ENCODE measurements around the gene CSF3R.

The CSF3R gene

DNA sequence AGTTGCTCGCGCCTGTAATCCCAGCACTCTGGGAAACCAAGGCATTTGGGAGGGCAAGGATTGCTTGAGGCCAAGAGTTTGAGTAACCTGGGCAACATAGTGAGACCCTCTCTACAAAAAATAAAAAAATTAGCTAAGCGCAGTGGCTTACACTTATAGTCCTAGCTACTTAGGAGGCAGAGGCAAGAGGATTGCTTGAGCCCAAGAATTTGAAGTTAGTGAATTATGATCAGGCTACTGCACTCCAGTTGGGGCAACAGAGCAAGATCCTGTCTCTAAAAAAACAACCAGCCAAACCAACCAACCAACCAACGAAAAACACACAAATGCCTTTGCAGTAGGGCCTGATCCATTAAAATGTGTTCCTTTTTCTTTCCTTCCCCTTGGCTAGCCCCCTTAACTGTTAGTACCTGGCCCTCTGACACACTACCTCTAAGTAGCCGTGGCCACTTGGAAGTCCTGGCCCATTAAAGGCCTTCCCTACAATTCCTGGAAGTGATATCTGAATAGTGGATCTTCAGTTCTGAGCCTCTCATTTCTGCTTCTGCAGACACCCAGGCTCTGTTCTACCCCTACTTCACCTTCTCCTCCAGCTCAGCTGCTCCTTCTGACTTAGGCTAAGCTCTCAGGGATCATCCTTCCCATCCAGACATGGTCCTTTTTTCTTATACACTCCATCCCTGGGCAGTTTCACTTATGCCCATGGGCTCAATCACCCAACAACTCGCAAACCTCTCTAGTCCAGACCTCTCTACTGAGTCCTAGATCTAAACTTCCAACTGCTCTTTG is 28.9 kb downstream of the CSF3R start:
- TF ChIP-seq SIN3A (IDR thresholded peaks at IDR 0.05; ENCODE audit: borderline replicate concordance, insufficient read depth, low read length) (no peak), FOXP2 (optimal IDR thresholded peaks at IDR 0.05; ENCODE audit: borderline replicate concordance, extremely low read depth, extremely low read length, insufficient read depth) (no peak), POLR2AphosphoS5 (IDR thresholded peaks at IDR 0.05; ENCODE audit: low read depth, low read length) (no peak), TAF1 (IDR thresholded peaks at IDR 0.05; ENCODE audit: borderline replicate concordance, insufficient read depth, low read length) (no peak)
- TF ChIP-seq, protein P1, sequence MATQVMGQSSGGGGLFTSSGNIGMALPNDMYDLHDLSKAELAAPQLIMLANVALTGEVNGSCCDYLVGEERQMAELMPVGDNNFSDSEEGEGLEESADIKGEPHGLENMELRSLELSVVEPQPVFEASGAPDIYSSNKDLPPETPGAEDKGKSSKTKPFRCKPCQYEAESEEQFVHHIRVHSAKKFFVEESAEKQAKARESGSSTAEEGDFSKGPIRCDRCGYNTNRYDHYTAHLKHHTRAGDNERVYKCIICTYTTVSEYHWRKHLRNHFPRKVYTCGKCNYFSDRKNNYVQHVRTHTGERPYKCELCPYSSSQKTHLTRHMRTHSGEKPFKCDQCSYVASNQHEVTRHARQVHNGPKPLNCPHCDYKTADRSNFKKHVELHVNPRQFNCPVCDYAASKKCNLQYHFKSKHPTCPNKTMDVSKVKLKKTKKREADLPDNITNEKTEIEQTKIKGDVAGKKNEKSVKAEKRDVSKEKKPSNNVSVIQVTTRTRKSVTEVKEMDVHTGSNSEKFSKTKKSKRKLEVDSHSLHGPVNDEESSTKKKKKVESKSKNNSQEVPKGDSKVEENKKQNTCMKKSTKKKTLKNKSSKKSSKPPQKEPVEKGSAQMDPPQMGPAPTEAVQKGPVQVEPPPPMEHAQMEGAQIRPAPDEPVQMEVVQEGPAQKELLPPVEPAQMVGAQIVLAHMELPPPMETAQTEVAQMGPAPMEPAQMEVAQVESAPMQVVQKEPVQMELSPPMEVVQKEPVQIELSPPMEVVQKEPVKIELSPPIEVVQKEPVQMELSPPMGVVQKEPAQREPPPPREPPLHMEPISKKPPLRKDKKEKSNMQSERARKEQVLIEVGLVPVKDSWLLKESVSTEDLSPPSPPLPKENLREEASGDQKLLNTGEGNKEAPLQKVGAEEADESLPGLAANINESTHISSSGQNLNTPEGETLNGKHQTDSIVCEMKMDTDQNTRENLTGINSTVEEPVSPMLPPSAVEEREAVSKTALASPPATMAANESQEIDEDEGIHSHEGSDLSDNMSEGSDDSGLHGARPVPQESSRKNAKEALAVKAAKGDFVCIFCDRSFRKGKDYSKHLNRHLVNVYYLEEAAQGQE (IDR thresholded peaks at IDR 0.05; ENCODE audit: insufficient read depth in 1 of 2, low read depth in 2 of 2, low read length in 2 of 2), result no peak

DNA sequence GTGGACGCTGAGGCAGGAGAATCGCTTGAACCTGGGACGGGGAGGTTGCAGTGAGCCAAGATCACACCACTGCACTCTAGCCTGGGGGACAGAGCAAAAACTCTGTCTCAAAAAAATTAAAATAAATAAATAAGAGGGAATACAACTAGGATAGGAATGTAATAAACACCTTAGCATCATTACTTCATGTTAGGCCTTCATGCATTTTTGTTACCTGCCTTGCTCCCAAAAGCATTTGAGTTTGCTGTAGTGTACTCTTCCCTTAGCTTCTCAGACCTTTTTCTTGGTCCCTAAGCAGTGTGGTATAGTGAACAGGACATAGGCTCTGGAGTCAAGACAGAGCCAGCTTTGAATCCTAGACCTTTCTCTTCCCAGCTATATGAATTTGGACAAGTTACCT is 29.7 kb downstream of the CSF3R start:
- TF ChIP-seq TAF1 (IDR thresholded peaks at IDR 0.05; ENCODE audit: borderline replicate concordance, insufficient read depth, low read length) (no peak), POLR2AphosphoS5 (IDR thresholded peaks at IDR 0.05; ENCODE audit: low read depth, low read length) (no peak), FOXP2 (optimal IDR thresholded peaks at IDR 0.05; ENCODE audit: borderline replicate concordance, extremely low read depth, extremely low read length, insufficient read depth) (no peak), SIN3A (IDR thresholded peaks at IDR 0.05; ENCODE audit: borderline replicate concordance, insufficient read depth, low read length) (no peak)
- TF ChIP-seq, protein P1 (IDR thresholded peaks at IDR 0.05; ENCODE audit: insufficient read depth in 1 of 2, low read depth in 2 of 2, low read length in 2 of 2), result no peak

DNA sequence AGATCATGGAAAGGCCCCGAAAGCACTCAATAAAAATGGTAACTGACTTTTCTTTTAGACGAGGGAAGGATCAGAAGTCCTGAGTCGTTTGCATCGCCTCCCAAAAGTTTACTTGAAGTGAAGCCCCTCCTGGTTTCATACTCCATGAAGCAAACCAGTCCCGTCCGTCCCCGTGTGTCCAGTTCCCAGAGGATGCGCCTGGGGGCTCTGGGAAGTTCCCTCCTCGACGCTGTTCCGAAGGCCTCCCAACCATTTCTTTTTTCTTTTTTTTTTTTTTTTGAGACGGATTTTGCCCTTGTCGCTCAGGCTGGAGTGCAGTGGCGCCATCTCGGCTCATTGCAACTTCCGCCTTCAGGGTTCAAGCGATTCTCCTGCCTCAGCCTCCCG is 31.8 kb downstream of the CSF3R start:
- TF ChIP-seq POLR2AphosphoS5 (IDR thresholded peaks at IDR 0.05; ENCODE audit: low read depth, low read length) (no peak), FOXP2 (optimal IDR thresholded peaks at IDR 0.05; ENCODE audit: borderline replicate concordance, extremely low read depth, extremely low read length, insufficient read depth) (no peak), TAF1 (IDR thresholded peaks at IDR 0.05; ENCODE audit: borderline replicate concordance, insufficient read depth, low read length) (no peak), SIN3A (IDR thresholded peaks at IDR 0.05; ENCODE audit: borderline replicate concordance, insufficient read depth, low read length) (no peak)
- TF ChIP-seq, protein P1 (IDR thresholded peaks at IDR 0.05; ENCODE audit: insufficient read depth in 1 of 2, low read depth in 2 of 2, low read length in 2 of 2), result no peak

DNA sequence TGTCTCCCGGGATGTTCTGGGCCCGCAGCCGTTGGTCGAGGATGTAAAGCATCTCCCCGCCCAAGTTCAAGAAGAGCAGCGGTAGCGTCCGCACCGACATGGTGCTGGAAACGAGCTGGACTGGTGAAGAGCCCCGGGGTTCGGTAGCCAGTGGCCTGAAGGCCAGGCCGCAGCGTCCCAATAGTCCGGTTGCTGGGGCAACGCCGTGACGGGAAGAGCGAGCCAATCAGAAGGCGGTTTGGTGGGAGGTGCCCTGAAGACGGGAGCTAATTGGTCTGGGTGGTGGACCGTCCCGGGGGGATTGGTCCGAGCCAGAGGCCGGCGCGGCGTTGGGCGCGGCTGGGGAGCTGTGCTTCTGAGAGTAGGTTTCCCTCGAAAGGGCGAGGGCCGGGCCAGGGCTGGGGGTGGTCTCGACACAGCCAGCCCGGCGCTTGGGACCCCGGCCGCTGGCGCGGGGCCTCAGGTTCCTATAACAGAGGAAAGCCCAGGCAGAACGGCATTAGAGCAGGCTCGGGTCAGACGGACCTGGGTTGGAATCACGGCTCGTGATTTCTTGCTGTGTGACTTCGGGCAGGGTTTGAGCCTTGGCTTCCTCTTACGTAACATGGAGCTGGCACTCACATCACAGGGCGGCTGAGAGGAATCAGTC is 32.3 kb downstream of the CSF3R start, which contains the start of gene OSCP1:
Gene OSCP1, minus strand, starts transcription at position 182 of the 649 bp plus-strand sequence. Its CDS starts 82 bp downstream, at position 100.
- peak; percentile 45 for TF ChIP-seq FOXP2 (optimal IDR thresholded peaks at IDR 0.05; ENCODE audit: borderline replicate concordance, extremely low read depth, extremely low read length, insufficient read depth)
- peak; percentile 91 for TF ChIP-seq POLR2AphosphoS5 (IDR thresholded peaks at IDR 0.05; ENCODE audit: low read depth, low read length)
- TF ChIP-seq, protein P1 (IDR thresholded peaks at IDR 0.05; ENCODE audit: insufficient read depth in 1 of 2, low read depth in 2 of 2, low read length in 2 of 2), result no peak
- TF ChIP-seq SIN3A (IDR thresholded peaks at IDR 0.05; ENCODE audit: borderline replicate concordance, insufficient read depth, low read length), result no peak
- peak; percentile 43; the same call in 1 of the 2 replicates for TF ChIP-seq TAF1 (IDR thresholded peaks at IDR 0.05; ENCODE audit: borderline replicate concordance, insufficient read depth, low read length)
